ENCODE results near the gene ACTL6A.

DNA sequence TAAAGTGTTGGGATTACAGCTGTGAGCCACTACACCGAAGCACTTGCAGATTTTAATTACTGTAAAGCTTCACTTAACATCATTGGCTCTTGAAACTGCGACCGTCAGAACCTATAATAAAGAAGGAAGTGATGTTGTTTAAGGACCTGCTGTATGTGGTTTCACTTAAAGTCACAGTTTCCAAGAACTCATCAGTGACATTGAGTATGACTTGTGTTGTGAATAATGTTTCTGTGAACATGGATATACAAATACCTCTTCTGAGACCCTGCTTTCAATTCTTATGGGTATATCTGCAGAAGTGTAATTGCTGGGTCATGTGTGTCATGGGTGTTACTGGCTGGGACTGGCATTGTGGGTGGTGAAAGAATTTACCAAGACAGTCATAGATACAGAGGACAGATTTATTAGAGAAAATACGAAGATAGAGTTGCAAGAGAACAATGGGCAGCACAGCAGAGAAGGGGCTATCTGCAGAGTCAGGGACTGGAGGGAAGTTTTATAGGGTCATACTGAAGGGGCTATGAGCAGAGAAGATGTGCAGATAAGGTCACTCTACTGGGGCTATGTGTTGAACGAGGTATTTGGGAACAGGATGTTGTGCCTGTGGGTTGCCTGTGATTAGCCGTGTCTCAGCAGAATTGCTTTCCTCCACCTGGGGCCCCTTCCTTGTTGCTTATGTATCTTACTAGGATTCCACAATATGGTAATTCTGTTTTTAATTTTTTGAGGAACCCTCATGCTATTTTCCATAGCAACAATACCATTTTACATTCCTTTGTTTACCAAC lies 46.4 kb downstream of the ACTL6A start:
- TF ChIP-seq, protein P1, sequence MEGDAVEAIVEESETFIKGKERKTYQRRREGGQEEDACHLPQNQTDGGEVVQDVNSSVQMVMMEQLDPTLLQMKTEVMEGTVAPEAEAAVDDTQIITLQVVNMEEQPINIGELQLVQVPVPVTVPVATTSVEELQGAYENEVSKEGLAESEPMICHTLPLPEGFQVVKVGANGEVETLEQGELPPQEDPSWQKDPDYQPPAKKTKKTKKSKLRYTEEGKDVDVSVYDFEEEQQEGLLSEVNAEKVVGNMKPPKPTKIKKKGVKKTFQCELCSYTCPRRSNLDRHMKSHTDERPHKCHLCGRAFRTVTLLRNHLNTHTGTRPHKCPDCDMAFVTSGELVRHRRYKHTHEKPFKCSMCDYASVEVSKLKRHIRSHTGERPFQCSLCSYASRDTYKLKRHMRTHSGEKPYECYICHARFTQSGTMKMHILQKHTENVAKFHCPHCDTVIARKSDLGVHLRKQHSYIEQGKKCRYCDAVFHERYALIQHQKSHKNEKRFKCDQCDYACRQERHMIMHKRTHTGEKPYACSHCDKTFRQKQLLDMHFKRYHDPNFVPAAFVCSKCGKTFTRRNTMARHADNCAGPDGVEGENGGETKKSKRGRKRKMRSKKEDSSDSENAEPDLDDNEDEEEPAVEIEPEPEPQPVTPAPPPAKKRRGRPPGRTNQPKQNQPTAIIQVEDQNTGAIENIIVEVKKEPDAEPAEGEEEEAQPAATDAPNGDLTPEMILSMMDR (IDR thresholded peaks at IDR 0.05) = no peak
- no peak for TF ChIP-seq RFX5 (IDR thresholded peaks at IDR 0.05)
- TF ChIP-seq, protein P2, sequence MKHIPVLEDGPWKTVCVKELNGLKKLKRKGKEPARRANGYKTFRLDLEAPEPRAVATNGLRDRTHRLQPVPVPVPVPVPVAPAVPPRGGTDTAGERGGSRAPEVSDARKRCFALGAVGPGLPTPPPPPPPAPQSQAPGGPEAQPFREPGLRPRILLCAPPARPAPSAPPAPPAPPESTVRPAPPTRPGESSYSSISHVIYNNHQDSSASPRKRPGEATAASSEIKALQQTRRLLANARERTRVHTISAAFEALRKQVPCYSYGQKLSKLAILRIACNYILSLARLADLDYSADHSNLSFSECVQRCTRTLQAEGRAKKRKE (CRISPR knock-in tag; IDR thresholded peaks at IDR 0.05; ENCODE audit: low read depth) = no peak

All from A549 (cell line).